ENCODE measurements around the gene RAB34. TPM values are rescaled to one million over a fixed set of nuclear protein-coding genes. Genes with fewer than 3 reads are reported as not detected.
"Not testable (repeated sequence)": the region's sequence is repeated elsewhere in the genome, so short reads cannot be mapped to it uniquely, and the experiment has no call there.

The RAB34 gene
- total RNA-seq, 1 donor from 2014 or later, result 36.9 TPM

DNA sequence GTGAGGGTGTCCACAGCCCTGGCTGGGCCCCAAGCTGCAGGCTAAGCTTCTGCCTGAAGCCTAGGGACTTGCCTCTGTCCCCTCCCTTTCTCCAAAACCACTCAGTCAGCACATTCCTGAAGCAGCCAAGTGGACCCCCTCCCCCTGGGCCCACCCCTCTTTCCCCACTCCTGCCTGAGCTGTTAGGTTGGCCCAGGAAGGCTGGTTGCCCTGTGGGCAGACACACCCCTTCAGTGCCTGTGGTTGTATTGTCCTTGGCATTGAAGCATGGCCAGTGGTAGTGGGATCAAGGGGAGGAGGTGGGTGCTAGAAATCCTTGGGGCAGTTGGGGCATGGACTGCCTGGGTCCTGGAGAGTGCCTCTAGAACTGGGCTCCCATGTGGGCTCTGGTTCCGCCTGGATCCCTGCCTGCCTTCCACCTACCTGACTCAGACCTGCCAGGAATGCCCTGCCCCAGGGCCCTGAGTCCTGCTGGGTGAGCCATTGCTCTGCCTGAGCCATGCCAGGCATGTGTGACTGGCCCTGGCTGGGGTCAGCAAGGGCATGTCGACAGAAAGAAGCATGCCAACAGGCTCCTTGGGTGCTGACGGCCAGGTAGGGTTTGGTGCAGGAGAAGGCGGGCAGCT, 28.2 kb upstream of the RAB34 start:
- DNase-seq, result no peak

DNA sequence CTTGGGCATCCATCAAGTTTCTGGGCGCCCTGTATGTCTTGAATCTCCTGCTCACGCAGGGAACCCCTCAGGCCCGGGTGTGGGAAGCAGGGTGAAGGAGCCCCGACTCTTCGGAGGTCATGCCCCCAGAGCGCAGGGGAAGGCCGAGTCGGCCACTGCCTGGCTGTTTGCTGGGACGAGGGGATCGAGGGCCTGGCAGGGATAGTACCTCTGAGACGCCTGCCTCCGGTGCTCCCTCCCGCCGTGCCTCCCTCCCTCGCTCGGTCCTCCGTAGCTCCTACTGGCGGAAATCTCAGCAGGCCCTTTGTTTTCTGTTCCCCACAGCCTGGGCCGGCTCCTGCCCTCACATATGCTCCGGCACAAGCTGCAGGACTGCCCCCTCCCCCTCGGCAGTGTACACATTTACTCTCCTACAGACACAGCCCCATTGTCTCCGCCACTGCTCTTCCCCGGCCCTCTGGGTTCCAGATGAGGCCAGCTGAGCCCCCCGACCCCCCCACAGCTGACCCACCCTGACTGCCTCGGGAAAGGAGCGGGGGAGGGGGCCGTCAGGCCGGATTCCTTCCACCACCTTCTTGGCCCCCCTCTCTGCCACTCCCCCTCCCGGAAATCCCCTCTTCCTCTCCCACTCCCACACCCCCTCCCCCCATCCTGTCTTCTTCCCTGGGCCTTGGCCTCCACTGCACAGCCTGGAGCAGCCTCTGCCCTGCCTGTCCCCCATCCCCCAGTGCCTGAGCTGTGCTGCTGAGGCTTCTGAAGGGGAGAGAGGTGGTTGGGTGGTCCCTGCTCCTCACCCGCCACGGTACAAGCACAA, 27.5 kb upstream of the RAB34 start:
- DNase-seq, result peak; percentile 75

DNA sequence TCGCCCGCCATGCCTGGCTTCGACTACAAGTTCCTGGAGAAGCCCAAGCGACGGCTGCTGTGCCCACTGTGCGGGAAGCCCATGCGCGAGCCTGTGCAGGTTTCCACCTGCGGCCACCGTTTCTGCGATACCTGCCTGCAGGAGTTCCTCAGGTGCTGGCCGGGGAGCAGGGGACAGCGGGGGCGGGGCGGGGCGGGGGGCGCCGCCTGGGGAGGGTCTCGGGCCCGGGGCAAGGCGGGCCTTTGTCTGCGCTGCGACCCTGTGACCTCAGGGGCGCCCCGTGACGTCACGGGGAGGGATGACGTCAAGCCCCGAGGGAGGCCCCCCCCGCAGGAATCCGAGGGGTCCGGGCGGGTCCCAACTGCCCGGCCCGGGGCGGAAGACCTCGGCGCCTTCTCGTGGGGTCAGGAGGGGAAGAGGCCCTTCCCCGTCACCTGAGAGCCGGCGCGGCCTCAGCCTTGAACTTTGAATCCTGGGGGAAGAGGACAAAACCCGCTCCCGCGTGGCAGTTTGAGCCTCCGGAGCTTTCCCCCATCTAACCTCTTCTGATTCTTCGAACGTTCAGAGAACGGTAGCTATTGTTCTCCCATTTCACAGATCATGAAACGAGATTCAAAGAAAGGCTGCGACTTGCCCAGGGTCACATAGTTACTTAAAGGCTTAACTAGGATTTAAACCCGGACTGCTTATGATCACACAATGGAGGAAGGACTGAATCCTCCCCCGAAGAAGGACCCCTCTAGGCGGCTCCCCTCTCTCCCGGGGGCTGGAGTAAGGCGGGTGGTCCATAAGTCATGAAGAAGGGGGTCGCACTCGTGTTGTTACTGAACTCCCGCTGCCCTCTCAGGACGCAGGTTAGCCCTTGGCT, 26.7 kb upstream of the RAB34 start:
- peak; percentile 63 for DNase-seq

DNA sequence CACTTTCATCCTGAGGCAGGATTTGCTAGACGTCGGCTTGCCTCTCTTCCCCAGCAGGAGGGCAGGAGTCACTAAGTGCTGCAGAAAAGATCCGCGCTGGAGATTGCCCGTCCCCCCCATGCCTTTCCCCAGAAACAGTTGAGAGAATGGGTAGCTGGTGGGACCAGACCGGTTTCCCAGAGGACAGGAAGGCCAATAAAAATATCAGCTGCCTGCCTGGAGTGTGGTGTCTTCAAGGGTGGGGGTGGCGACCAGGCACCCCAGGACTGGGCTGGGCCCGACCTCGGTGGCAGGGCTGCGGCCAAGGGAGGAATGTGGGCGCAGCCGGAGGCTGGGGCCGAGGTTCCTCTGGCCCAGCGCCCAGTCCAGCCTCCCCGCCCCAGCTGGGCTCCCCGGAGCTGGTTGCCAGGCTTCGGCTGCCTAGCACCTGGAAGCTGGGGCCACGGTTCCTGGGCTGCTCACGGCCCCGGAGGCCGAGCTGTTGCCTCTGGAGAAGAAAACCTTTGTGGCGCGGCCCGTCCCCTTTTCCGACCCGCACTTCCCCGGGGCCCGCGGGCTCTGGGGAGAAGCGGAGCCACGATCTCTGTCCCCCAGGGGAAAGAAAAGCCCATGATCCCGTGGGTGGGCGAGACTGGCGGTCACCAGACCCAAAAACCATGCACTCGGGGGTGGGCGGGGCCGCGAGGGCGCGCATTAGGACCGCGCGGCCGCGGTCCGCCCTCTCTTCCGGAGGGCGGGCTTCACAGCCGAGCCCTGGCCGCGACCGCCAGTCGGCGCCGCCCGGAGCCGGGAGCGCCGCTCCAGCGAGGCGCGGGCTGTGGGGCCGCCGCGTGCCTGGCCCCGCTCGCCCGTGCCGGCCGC, 25.8 kb upstream of the RAB34 start, which contains the start of gene TRAF4:
Gene TRAF4 (plus strand): TSS at position 769 of the 861 bp plus-strand sequence. CDS start 102 bp downstream, outside the sequence.
- DNase-seq, result peak; percentile 80

DNA sequence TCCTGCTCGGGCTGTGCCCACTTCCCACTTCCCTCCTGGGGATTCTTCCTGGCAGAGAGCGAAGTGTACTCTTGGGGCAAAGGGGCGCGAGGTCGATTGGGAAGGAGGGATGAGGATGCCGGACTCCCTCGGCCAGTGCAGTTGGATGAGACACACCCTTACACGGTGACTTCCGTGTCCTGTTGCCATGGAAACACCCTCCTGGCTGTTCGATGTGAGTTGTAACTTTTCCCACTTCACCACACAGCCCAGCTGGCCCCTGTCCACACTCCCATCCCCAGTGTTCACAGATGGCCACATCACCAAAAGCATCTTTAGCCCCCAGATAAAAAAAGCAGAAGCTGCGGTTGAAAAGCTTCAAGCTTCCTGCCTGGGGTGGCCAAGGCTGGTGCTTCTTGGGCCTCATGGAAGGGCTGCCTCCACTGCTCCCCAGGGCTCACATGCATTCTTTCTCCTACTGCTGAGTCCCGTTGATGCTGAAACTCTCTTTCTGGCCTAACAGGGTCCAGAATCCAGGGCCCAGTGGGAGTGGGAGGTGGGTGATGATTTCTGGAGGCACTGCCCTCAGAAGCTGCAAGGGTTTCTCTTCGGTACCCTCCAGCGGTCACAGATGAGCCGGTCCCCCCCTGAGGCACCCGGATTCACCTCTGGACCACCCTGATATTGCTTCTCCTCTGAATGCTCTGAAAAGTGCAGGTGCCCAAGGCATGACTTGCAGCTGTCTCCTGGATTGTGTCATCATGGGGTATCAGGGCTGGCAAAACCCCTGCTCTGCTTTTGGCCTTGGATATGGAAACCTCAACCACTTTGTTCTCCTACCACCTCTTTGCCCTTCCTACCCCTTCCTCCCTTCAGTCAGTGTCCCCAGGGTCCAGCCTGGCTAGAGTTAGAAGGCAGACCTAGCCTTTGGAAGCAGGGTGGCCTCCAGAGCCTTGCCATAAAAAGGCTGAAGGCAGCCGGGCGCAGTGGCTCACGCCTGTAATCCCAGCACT, 24.0 kb upstream of the RAB34 start:
- no peak for DNase-seq

DNA sequence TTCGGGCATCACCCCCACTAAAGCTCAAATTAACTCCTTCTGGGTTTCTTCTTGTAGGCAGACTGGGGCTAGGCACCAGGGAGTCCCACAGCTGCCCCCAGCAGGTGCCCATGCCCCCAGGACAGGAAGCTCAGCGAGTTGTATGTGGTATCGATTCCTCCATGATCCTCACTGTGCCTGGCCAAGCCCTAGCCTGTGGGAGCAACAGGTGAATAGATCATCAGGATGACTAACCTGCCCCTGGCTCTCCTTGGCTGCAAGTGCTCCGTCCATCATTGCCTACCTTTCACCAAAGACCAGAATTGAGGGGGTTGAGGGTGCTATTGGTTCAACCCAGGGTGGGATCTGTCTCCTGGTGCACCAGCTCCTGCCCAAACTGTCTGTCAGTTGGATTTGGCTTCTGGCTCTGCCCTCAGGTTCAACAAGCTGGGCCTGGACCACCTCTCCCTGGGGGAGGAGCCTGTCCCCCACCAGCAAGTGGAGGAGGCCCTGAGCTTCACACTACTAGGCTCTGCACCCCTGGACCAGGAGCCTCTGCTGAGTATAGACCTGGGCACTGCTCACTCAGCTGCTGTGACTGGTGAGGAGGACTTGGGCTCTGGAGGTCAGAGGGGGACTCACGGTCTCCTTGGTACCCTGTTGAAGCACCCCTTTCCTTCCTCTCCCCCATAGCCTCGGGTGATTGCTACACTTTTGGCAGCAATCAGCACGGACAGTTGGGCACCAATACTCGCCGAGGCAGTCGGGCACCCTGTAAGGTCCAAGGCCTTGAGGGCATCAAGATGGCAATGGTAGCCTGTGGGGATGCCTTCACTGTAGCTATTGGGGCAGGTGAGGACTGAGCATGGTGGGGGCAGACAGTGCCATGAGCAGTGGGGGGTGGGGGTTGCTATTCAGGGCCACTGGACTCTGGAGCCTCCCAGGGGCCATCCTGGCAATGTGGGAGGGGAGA, 23.0 kb upstream of the RAB34 start:
- DNase-seq, result no peak

DNA sequence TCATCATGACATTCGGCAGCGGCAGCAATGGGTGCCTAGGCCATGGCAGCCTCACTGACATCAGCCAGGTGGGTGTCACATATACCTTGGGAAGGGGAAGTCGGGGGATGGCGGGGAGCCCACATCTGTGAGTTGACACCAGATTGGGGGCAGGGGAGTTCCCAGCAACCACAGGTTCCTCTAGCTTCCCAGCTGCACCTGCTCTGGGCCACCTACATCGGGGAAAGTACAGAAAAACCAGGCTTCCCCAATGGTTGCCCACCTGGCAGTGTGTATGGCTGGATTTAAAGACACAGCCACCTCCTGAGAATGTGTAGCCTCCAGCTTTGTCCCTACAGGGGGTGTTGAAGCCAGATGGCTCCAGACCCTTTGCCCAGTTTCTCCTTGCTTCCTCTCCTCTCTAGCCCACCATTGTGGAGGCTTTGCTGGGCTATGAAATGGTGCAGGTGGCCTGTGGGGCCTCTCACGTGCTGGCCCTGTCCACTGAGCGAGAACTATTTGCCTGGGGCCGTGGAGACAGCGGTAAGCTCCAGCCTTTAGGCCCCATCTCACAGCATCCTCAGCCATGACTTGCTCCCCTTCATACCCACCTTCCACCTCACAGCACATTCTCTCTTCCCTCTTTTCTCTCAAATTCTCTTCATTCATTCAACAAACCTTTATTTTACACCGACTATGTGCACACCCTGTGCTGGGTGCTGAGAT, 21.2 kb upstream of the RAB34 start:
- no peak for DNase-seq

DNA sequence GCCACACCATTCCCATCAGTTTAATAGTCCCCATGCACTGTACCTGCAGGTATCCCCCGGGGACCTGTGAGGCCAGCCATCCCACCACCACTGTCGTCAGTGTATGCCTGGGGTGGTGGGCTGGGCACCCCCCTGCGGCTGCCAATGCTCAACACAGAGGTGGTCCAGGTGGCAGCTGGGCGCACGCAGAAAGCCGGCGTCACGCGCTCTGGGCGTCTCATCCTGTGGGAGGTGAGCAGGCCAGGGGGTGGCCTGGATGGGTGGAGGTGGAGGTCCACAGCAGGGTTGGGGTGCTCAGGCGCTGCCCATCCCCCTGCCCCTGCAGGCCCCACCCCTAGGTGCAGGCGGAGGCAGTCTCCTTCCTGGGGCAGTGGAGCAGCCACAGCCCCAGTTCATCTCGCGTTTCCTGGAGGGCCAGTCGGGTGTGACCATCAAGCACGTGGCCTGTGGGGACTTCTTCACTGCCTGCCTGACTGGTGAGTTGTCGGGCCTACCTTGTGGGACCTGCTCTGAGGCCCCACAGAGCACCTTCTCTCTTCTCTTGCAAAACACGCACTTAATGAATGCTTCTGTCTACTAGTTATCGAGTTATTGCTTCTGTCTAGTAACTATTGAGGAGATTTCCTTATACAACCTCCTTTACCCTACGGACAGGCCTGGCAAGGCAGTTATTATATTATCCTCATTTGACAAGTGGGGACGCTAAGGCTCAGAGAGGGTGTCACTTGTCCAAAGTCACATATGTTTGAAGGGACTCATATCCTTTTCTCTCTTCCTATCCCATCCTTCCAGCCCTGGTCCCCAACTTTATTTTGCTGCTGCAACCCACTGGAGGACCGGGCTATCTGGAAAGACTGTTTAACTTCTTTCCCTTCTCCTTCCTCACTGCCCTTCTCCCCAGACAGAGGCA, 20.4 kb upstream of the RAB34 start:
- DNase-seq, result no peak

DNA sequence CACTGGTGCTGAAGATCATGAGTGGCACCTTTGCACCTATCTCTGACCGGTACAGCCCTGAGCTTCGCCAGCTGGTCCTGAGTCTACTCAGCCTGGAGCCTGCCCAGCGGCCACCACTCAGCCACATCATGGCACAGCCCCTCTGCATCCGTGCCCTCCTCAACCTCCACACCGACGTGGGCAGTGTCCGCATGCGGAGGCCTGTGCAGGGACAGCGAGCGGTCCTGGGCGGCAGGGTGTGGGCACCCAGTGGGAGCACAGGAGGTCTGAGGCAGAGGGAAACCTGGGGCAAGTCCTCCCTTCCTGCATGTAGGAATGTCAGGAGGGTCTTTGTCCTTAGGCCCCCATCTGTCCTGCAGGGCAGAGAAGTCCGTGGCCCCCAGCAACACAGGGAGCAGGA, 19.6 kb upstream of the RAB34 start:
- DNase-seq, result no peak

DNA sequence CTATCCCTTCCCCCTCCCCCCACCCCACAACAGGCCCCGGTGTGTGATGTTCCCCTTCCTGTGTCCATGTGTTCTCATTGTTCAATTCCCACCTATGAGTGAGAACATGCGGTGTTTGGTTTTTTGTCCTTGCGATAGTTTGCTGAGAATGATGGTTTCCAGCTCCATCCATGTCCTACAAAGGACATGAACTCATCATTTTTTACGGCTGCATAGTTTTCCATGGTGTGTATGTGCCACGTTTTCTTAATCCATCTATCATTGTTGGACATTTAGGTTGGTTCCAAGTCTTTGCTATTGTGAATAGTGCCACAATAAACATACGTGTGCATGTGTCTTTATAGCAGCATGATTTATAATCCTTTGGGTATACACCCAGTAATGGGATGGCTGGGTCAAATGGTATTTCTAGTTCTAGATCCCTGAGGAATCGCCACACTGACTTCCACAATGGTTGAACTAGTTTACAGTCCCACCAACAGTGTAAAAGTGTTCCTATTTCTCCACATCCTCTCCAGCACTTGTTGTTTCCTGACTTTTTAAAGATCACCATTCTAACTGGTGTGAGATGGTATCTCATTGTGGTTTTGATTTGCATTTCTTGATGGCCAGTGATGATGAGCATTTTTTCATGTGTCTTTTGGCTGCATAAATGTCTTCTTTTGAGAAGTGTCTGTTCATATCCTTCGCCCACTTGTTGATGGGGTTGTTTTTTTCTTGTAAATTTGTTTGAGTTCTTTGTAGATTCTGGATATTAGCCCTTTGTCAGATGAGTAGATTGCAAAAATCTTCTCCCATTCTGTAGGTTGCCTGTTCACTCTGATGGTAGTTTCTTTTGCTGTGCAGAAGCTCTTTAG, 18.5 kb upstream of the RAB34 start:
- DNase-seq, result not testable (repeated sequence)

DNA sequence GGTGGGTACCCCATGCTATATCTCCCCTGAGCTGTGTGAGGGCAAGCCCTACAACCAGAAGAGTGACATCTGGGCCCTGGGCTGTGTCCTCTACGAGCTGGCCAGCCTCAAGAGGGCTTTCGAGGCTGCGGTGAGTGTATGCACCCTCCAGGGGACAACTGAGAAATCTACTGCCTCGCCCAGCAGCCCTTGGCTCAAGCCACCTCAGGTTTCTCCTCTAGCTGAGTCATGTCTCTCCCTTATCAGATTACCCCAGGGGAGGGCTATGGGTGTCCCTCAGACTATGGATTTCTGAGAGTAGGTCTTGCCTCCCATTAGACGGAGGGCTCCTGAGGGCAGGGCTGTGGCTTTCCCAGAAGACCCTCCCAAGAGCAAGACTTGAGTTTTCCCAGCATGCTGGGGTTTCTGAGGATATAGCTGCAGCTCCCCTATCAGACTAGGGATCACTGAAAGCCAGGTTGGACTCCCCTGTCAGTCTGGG, 17.6 kb upstream of the RAB34 start:
- no peak for DNase-seq

DNA sequence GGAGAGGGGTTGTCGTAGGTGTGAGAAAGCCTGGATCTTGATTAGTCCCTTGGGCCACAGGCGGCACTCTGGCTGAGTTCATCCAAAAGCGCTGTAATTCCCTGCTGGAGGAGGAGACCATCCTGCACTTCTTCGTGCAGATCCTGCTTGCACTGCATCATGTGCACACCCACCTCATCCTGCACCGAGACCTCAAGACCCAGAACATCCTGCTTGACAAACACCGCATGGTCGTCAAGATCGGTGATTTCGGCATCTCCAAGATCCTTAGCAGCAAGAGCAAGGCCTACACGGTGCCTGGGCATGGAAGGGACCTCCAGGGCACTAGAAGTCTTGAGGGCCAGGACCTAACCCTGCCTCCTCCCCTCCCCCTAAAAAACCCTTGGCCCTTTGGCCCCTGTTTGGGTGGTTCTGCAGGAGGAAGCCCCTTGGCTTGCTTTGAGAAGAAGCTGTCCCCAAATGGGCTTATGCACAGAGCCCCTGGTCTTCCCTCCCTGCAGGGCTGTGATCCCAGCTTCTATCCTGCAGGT, 17.1 kb upstream of the RAB34 start:
- no peak for DNase-seq

DNA sequence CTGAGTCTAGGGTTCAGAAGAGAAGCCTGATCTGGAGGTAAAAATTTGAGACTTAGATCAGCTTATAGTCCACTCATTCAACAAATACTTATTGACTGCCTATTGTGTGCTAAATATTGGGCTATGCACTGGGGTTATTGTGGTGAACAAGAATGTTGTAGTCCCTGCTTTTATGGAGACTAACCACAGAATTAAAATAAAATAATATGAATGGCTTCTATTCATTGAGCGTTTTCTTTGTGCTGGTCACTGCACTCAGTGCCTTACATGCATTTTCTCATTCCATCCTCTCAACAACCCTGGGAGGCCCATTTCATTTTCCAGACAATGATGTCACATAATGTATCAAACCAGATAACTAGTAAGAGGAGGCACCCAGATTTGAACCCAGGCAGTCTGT, 15.7 kb upstream of the RAB34 start:
- no peak for DNase-seq

DNA sequence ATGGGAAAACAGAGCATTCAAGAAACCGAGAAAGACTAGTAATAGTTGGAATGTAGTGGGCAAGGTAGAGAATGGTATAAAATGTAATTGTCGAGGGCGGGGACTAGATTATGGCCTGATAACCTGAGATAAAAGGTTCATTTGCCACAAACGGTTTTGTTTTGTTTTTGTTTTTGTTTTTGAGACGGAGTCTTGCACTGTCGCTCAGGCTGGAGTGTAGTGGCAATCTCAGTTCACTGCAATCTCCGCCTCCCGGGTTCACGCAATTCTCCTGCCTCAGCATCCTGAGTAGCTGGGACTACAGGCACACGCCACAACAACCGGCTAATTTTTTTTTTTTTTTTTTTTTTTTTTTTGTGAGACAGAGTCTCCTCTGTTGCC, 12.3 kb upstream of the RAB34 start:
- no peak for DNase-seq

DNA sequence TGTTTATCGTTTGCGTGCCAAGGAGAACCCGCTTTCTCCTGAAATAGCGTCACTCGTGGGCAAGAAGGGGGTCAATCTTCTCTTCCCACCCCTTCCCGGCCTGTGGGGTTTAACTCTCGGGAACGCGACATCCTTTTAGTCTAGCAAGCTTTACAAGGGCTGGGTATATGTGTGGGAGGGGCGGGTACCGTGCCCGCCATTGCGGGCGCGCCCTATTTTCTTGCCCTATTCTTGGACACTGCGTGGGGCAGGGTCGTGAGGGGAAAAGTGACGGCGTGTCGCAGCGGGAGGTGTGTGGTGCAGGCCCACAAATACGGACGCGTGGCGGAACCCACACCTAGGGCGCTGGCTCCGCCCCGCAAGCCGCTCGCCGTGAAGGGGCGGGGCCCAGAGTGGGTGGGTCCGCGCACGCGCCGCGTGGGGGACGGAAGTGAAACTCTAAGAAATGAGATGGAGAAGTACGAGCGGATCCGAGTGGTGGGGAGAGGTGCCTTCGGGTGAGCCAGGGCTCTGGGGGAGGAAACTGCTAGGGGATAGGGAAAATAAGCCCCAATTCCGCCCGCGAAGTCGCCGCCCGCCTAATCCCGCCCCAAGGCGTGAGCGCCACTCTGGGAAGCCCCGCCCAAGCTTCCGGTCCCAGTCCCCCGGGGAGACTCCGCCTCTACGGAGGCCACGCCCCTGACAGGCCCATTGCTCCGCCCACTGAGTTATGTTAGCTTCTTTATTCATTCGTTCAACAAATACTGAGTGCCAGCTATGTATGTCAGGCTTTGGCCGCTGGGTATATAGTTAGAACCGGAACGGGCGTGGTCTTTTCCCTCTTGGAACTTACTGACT, 10.9 kb upstream of the RAB34 start, which contains the start of gene NEK8:
Gene NEK8 (plus strand): TSS at position 425 of the 837 bp plus-strand sequence. CDS start 26 bp downstream, at position 451.
- peak; percentile 93 for DNase-seq

Data from dermis blood vessel endothelial cell (primary cell).